Right atrium auricular region (tissue), 2 donors: ENCODE results near the gene SPOCK1. TPM values are rescaled to one million over a fixed set of nuclear protein-coding genes. Genes with fewer than 3 reads are reported as not detected.
"Not testable (repeated sequence)": the region's sequence is repeated elsewhere in the genome, so short reads cannot be mapped to it uniquely, and the experiment has no call there.

Experiments used
- DNase-seq: peaks from one replicate; pipeline ENCODE4 v3.0.0-alpha.2; 2019; ENCODE audit warnings: low spot score
- H3K27ac ChIP-seq, 2 donors: fragments of 200-600 bp; sonication (generic); 1 replicate in 1 of 2; 2 replicates in 1 of 2; pipeline ENCODE4 v1.5.1; 2016 to 2019
- H3K27me3 ChIP-seq, 2 donors: fragments of 200-600 bp; sonication (generic); one replicate each; pipeline versions ENCODE4 v1.5.1 to v1.6.0; 2017 to 2019
- H3K36me3 ChIP-seq: fragments of 200-600 bp; sonication (generic); one replicate; pipeline ENCODE4 v1.5.1; 2016
- H3K4me1 ChIP-seq, 2 donors: fragments of 200-600 bp; sonication (generic); one replicate each; pipeline versions ENCODE4 v1.5.1 to v1.6.0; 2017 to 2019
- H3K4me3 ChIP-seq, 2 donors: fragments of 200-600 bp; sonication (generic); 1 replicate in 1 of 2; 2 replicates in 1 of 2; pipeline ENCODE4 v1.5.1; 2017 to 2019; ENCODE audit warnings: mild to moderate bottlenecking in 1 of 2, moderate library complexity in 1 of 2
- H3K9me3 ChIP-seq, 2 donors: fragments of 200-600 bp; sonication (generic); one replicate each; pipeline ENCODE4 v1.5.1; 2019
- CTCF ChIP-seq, 2 donors: fragments of 200-600 bp; sonication (generic); IDR thresholded peaks; one replicate each; pipeline ENCODE4 v1.5.1; 2019; ENCODE audit warnings: antibody characterized with exemption in 2 of 2
- total RNA-seq, 2 donors: library from RNA; depleted of rRNA; stranded (reverse); fragments of >200 nt; gene quantifications; one replicate each; pipeline ENCODE4 v1.1.0, GENCODE V29; 2016

The SPOCK1 gene
- total RNA-seq = 10 to 100 TPM; 59.8 to 84.5 TPM

GRCh38 chr5:137498736-137499505 lies at the start of gene SPOCK1:
SPOCK1 (minus strand) TSS chr5:137499326.
- no peaks in the 10 kb centered on the region for H3K9me3 ChIP-seq
- no peaks in the 10 kb centered on the region for H3K36me3 ChIP-seq
- no peaks in the 10 kb centered on the region for H3K27me3 ChIP-seq
- TF ChIP-seq CTCF (IDR thresholded peaks at IDR 0.05) = peak; percentile 77 to 82
- peak within 1 kb of the TSS; percentile 49 to 75 for H3K27ac ChIP-seq
- DNase-seq = peak; percentile 65
- H3K4me1 ChIP-seq = peaks cover 0 to 5% of the 10 kb centered on the region in 2 donors
- H3K4me3 ChIP-seq = peak within 1 kb of the TSS; percentile 51 to 73

GRCh38 chr5:137545956-137546355 lies 46.8 kb upstream of the SPOCK1 start:
- no peak for DNase-seq
- Histone ChIP-seq H3K36me3 (no peaks in the 10 kb centered on the region), H3K9me3 (peaks cover 0 to 4% of the 10 kb centered on the region in 2 donors), H3K27ac (no peak overlapping the region), H3K4me1 (no peaks in the 10 kb centered on the region), H3K27me3 (no peaks in the 10 kb centered on the region), H3K4me3 (no peak overlapping the region)
- no peak for TF ChIP-seq CTCF (IDR thresholded peaks at IDR 0.05)

DNA sequence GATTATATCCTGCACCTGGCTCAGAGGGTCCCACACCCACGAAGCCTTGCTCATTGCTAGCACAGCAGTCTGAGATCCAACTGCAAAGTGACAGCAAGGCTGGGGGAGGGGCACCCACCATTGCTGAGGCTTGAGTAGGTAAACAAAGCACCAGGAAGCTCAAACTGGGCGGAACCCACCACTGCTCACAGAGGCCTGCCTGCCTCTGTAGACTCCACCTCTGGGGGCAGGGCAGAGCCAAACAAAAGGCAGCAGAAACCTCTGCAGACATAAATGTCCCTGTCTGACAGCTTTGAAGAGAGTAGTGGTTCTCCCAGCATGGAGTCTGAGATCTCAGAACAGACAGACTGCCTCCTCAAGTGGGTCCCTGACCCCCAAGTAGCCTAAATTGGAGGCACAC lies 36.3 kb upstream of the SPOCK1 start:
- H3K9me3 ChIP-seq, H3K4me1 ChIP-seq, H3K36me3 ChIP-seq, H3K4me3 ChIP-seq, H3K27me3 ChIP-seq, DNase-seq, H3K27ac ChIP-seq: not testable (repeated sequence)

DNA sequence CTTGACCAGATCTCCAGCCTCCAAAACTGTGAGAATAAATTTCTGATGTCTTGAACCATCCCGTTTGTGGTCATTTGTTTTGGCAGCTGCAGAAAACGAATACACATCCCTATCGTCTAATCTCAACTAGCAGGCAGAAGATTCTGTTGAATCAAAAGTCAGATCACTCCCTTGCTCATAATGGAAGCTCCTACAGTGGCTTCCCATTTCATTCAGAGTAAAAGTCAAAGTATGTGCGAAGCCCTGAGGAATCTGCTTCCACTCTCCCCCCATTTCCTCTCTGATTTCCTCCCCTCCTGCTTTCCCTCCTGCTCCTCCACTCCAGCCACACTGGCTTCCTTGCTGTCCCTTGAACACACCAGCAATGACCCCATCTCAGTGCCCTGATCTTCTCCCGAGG lies 34.8 kb upstream of the SPOCK1 start:
- Histone ChIP-seq H3K9me3 (no peaks in the 10 kb centered on the region), H3K4me1 (no peaks in the 10 kb centered on the region), H3K36me3 (no peaks in the 10 kb centered on the region), H3K27me3 (no peaks in the 10 kb centered on the region), H3K4me3 (no peak overlapping the region), H3K27ac (no peak overlapping the region)
- no peak for DNase-seq
- TF ChIP-seq CTCF (IDR thresholded peaks at IDR 0.05) = no peak

GRCh38 chr5:137531266-137531665 lies 32.1 kb upstream of the SPOCK1 start:
- Histone ChIP-seq H3K36me3 (no peaks in the 10 kb centered on the region), H3K27ac (no peak overlapping the region), H3K27me3 (no peaks in the 10 kb centered on the region), H3K4me1 (no peaks in the 10 kb centered on the region), H3K9me3 (no peaks in the 10 kb centered on the region), H3K4me3 (no peak overlapping the region)
- no peak for TF ChIP-seq CTCF (IDR thresholded peaks at IDR 0.05)
- DNase-seq = no peak

DNA sequence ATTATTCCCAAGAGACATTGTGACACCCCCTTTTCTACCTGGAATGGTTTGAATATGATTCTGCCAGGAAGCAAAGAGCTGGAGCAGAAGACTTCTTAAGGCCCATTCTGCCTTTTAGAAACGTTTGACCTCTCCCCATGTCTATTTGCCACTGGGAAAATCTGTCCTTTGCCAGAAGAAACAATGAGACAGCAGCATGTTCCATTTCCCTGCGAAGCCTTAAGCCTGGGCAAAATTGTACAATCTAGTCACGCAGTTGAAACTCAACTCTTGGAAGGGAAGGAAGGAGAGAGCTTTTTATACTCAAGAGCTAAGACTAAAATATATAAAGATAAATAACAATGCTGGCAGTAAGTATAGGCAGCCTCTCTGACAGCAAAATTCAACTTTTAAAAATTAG lies 22.1 kb upstream of the SPOCK1 start:
- Histone ChIP-seq H3K27ac (no peak overlapping the region), H3K9me3 (no peaks in the 10 kb centered on the region), H3K4me3 (no peak overlapping the region), H3K4me1 (no peaks in the 10 kb centered on the region), H3K36me3 (no peaks in the 10 kb centered on the region), H3K27me3 (no peaks in the 10 kb centered on the region)
- TF ChIP-seq CTCF (IDR thresholded peaks at IDR 0.05) = no peak
- DNase-seq = no peak
